WTC11 (cell line): ENCODE data around the gene RD3L. TPM values are rescaled to one million over a fixed set of nuclear protein-coding genes. Genes with fewer than 3 reads are reported as not detected.

ENCODE experiments used
- ATAC-seq: fragments of 200-7000 bp; cut with Tn5 transposase; 2 replicates; pipeline ENCODE4 v1.10.0; 2021; ENCODE audit warnings: mild to moderate bottlenecking, moderate library complexity
- CTCF ChIA-PET: fragments of 300-600 bp; sonication (Branson Sonifier 250); formaldehyde crosslinking; loops from one replicate; lab custom pipeline; 2021; ENCODE audit warnings: antibody characterized with exemption; lab: Charles Lee
- POLR2A ChIA-PET: fragments of 350-600 bp; sonication (Branson Sonifier 250); formaldehyde crosslinking; loops from one replicate; lab custom pipeline; 2021; ENCODE audit warnings: antibody characterized with exemption; lab: Charles Lee
- DNase-seq: peaks from one replicate; pipeline ENCODE4 v3.0.0; 2021; ENCODE audit warnings: low spot score
- H3K27ac Mint-ChIP-seq: 2 replicates; pipeline ENCODE4 v1.8.0; 2021; ENCODE audit warnings: mixed read lengths
- H3K27me3 Mint-ChIP-seq: 2 replicates; pipeline ENCODE4 v1.8.0; 2021; ENCODE audit warnings: low read depth, mild to moderate bottlenecking, moderate library complexity, mixed read lengths
- H3K36me3 Mint-ChIP-seq: 2 replicates; pipeline ENCODE4 v1.8.0; 2021; ENCODE audit warnings: mixed read lengths
- H3K4me1 Mint-ChIP-seq: 2 replicates; pipeline ENCODE4 v1.8.0; 2022; ENCODE audit warnings: mixed read lengths
- H3K4me3 Mint-ChIP-seq: 2 replicates; pipeline ENCODE4 v1.8.0; 2021; ENCODE audit warnings: mild to moderate bottlenecking, moderate library complexity, mixed read lengths
- H3K9me3 Mint-ChIP-seq: 2 replicates; pipeline ENCODE4 v1.8.0; 2021; ENCODE audit warnings: mixed read lengths
- CBFB ChIP-seq: sonication (generic); formaldehyde crosslinking; IDR thresholded peaks from 2 replicates; pipeline ENCODE4 v1.8.1; 2022; ENCODE audit warnings: mild to moderate bottlenecking, low read depth, missing genetic modification reagents
- FOXJ3 ChIP-seq: sonication (generic); formaldehyde crosslinking; IDR thresholded peaks from 2 replicates; pipeline ENCODE4 v1.9.0; 2021; ENCODE audit warnings: missing genetic modification reagents, mild to moderate bottlenecking, borderline replicate concordance
- FOXK1 ChIP-seq: sonication (generic); formaldehyde crosslinking; IDR thresholded peaks from 2 replicates; pipeline ENCODE4 v1.8.0; 2022; ENCODE audit warnings: mild to moderate bottlenecking, moderate library complexity, missing genetic modification reagents
- MXD4 ChIP-seq: fragments of 250-450 bp; sonication (Bioruptor Pico); IDR thresholded peaks from 2 replicates; pipeline ENCODE4 v1.8.0; 2021; ENCODE audit warnings: mild to moderate bottlenecking, moderate library complexity, borderline replicate concordance
- MYBL2 ChIP-seq: sonication (generic); formaldehyde crosslinking; IDR thresholded peaks from 2 replicates; pipeline ENCODE4 v1.8.1; 2023; ENCODE audit warnings: mild to moderate bottlenecking, moderate library complexity, missing genetic modification reagents
- RELA ChIP-seq: sonication (generic); formaldehyde crosslinking; IDR thresholded peaks from 2 replicates; pipeline ENCODE4 v1.8.1; 2022; ENCODE audit warnings: missing genetic modification reagents, mild to moderate bottlenecking, borderline replicate concordance
- RORB ChIP-seq: fragments of 250-450 bp; sonication (Bioruptor Pico); IDR thresholded peaks from 2 replicates; pipeline ENCODE4 v1.9.0; 2021; ENCODE audit warnings: mild to moderate bottlenecking
- SP1 ChIP-seq: sonication (generic); formaldehyde crosslinking; conservative IDR thresholded peaks from 2 replicates; pipeline ENCODE4 v1.8.1; 2022; ENCODE audit warnings: missing genetic modification reagents
- ZNF121 ChIP-seq: sonication (generic); formaldehyde crosslinking; IDR thresholded peaks from 2 replicates; pipeline ENCODE4 v1.8.0; 2023; ENCODE audit warnings: missing genetic modification reagents
- ZNF396 ChIP-seq: fragments of 250-450 bp; sonication (Bioruptor Pico); IDR thresholded peaks from 2 replicates; pipeline ENCODE4 v1.8.0; 2021; ENCODE audit warnings: mild to moderate bottlenecking, moderate library complexity, borderline replicate concordance
- total RNA-seq: library from RNA; stranded (reverse); gene quantifications from 3 replicates; pipeline ENCODE4 v1.2.3, GENCODE V29; 2021
- TF ChIP-seq, protein P1 (sequence below): fragments of 250-450 bp; sonication (Bioruptor Pico); conservative IDR thresholded peaks from 2 replicates; pipeline ENCODE4 v1.9.0; 2021; ENCODE audit warnings: mild to moderate bottlenecking
- TF ChIP-seq, protein P2 (sequence below): sonication (generic); formaldehyde crosslinking; IDR thresholded peaks from 2 replicates; pipeline ENCODE4 v1.8.1; 2022; ENCODE audit warnings: low read depth, missing genetic modification reagents, borderline replicate concordance
- TF ChIP-seq, protein P3 (sequence below): fragments of 250-450 bp; sonication (Bioruptor Pico); IDR thresholded peaks from 2 replicates; pipeline ENCODE4 v1.9.0; 2021; ENCODE audit warnings: mild to moderate bottlenecking
- TF ChIP-seq, protein P4 (sequence below): sonication (generic); formaldehyde crosslinking; IDR thresholded peaks from 2 replicates; pipeline ENCODE4 v1.8.1; 2023; ENCODE audit warnings: mild to moderate bottlenecking, missing genetic modification reagents, borderline replicate concordance
- TF ChIP-seq, protein P5 (sequence below): sonication (generic); formaldehyde crosslinking; IDR thresholded peaks from 2 replicates; pipeline ENCODE4 v1.8.1; 2023; ENCODE audit warnings: mild to moderate bottlenecking, moderate library complexity, missing genetic modification reagents
- TF ChIP-seq, protein P6 (sequence below): sonication (generic); formaldehyde crosslinking; IDR thresholded peaks from 2 replicates; pipeline ENCODE4 v1.8.0; 2022; ENCODE audit warnings: mild to moderate bottlenecking, missing genetic modification reagents
- TF ChIP-seq, protein P7 (sequence below): sonication (generic); formaldehyde crosslinking; IDR thresholded peaks from 2 replicates; pipeline ENCODE4 v1.8.1; 2022; ENCODE audit warnings: mild to moderate bottlenecking, missing genetic modification reagents, moderate library complexity, borderline replicate concordance
- TF ChIP-seq, protein P8 (sequence below): sonication (generic); formaldehyde crosslinking; IDR thresholded peaks from 2 replicates; pipeline ENCODE4 v1.8.1; 2023; ENCODE audit warnings: mild to moderate bottlenecking, missing genetic modification reagents, moderate library complexity

The RD3L gene
- total RNA-seq, 1 experiment from 2014 or later, result not detected

DNA sequence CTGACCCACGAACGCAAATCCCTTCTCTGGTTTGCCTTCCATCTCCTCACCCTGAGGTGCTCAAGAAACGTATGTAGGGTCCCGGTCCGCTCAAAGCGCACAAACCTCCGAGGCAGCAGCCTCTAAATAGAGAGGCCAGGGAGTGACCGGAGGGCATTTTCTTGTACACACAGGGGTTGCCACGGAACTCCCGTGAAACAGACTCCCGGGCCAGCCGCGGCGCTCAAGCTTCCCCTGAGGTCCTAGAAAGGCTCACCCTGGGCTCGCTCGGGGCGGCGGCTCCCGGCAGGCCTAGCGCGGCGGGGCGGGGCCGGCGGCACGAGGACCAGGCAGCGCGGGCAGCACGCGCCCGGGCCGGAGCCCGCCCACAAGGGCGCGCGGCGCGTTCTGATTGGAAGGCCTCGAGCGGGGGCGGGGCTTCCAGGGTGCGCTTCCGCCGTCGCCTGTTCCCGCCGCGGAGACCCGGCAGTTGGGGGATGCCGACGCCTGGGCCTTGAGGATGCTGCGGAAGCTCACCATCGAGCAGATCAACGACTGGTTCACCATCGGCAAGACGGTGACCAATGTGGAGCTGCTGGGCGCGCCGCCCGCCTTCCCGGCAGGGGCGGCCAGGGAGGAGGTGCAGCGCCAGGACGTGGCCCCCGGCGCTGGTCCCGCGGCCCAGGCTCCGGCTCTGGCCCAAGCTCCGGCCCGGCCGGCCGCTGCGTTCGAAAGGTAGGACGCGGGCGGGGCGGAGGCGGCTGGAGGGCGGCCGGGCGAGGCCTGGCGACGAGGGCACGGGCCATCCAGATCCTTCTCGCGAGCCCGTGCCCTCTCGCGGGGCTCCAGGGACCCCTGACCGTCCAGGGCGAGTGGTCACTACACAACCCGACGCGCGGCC, 14.1 kb downstream of the RD3L start, which contains the start of gene TDRD9 (continued):
- TF ChIP-seq, protein P1, sequence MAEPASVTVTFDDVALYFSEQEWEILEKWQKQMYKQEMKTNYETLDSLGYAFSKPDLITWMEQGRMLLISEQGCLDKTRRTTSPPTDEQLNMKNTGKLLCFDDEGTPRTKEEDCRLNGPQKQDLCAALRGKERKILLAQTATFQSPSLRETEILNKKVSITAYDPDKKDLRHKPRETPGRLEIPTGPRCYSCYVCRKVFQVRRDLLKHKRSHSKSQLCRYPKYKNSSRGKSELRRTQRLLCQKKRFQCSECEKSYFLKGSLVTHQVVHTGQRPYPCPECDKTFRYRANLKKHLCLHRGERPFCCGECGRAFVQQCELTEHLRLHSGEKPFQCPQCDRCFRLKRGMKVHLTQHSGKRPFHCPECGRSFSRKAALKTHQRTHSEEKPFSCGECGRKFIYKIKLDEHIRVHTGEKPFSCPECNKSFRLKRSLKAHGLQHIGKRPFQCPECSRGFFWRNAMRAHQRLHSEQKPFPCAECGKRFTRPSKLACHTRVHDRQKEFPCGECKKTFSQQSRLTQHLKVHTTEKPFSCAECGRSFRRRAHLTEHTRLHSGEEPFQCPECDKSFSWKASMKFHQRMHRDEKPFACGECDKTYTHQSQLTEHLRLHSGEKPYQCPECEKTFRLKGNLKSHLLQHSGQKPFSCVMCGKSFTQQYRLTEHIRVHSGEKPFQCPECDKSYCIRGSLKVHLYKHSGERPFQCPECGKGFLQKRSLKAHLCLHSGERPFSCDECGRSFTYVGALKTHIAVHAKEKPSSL (CRISPR knock-in tag), result no peak
- TF ChIP-seq MYBL2 (CRISPR knock-in tag) (no peak), ZNF396 (CRISPR knock-in tag) (no peak), MXD4 (CRISPR knock-in tag) (no peak)
- TF ChIP-seq, protein P2, sequence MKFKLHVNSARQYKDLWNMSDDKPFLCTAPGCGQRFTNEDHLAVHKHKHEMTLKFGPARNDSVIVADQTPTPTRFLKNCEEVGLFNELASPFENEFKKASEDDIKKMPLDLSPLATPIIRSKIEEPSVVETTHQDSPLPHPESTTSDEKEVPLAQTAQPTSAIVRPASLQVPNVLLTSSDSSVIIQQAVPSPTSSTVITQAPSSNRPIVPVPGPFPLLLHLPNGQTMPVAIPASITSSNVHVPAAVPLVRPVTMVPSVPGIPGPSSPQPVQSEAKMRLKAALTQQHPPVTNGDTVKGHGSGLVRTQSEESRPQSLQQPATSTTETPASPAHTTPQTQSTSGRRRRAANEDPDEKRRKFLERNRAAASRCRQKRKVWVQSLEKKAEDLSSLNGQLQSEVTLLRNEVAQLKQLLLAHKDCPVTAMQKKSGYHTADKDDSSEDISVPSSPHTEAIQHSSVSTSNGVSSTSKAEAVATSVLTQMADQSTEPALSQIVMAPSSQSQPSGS, result no peak
- TF ChIP-seq, protein P3, sequence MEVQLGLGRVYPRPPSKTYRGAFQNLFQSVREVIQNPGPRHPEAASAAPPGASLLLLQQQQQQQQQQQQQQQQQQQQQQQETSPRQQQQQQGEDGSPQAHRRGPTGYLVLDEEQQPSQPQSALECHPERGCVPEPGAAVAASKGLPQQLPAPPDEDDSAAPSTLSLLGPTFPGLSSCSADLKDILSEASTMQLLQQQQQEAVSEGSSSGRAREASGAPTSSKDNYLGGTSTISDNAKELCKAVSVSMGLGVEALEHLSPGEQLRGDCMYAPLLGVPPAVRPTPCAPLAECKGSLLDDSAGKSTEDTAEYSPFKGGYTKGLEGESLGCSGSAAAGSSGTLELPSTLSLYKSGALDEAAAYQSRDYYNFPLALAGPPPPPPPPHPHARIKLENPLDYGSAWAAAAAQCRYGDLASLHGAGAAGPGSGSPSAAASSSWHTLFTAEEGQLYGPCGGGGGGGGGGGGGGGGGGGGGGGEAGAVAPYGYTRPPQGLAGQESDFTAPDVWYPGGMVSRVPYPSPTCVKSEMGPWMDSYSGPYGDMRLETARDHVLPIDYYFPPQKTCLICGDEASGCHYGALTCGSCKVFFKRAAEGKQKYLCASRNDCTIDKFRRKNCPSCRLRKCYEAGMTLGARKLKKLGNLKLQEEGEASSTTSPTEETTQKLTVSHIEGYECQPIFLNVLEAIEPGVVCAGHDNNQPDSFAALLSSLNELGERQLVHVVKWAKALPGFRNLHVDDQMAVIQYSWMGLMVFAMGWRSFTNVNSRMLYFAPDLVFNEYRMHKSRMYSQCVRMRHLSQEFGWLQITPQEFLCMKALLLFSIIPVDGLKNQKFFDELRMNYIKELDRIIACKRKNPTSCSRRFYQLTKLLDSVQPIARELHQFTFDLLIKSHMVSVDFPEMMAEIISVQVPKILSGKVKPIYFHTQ, result no peak

DNA sequence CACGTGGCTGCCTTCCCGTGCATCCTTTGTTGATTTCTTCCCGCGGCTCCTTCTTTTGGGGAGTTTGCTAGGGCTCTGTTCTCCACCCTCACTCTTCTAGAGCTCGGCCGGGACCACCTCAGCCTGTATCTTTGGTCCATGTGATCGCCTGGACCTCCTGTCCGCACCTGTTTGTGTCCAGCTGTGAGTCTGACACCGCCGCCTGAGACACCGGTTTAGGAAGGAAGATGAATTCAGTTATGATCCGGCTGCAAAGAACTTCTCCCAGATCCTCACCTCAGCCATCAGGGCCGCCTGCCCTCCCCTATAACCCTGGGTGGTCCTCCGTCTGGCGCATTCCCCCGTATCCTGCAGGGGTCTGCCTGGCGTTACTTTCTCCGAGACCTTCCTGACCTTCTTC, 14.8 kb downstream of the RD3L start:
- Mint-ChIP-seq H3K9me3 (no peaks in the 10 kb centered on the region), H3K36me3 (no peaks in the 10 kb centered on the region), H3K4me3 (no peak overlapping the region), H3K27ac (no peak overlapping the region), H3K27me3 (no peaks in the 10 kb centered on the region; the same call in 1 of the 2 replicates), H3K4me1 (peaks cover 4% of the 10 kb centered on the region; the same call in 1 of the 2 replicates)
- DNase-seq, result no peak
- ATAC-seq, result no peak
- ChIA-PET POLR2A (no interaction called here), CTCF (no interaction called here)
- TF ChIP-seq, protein P4, sequence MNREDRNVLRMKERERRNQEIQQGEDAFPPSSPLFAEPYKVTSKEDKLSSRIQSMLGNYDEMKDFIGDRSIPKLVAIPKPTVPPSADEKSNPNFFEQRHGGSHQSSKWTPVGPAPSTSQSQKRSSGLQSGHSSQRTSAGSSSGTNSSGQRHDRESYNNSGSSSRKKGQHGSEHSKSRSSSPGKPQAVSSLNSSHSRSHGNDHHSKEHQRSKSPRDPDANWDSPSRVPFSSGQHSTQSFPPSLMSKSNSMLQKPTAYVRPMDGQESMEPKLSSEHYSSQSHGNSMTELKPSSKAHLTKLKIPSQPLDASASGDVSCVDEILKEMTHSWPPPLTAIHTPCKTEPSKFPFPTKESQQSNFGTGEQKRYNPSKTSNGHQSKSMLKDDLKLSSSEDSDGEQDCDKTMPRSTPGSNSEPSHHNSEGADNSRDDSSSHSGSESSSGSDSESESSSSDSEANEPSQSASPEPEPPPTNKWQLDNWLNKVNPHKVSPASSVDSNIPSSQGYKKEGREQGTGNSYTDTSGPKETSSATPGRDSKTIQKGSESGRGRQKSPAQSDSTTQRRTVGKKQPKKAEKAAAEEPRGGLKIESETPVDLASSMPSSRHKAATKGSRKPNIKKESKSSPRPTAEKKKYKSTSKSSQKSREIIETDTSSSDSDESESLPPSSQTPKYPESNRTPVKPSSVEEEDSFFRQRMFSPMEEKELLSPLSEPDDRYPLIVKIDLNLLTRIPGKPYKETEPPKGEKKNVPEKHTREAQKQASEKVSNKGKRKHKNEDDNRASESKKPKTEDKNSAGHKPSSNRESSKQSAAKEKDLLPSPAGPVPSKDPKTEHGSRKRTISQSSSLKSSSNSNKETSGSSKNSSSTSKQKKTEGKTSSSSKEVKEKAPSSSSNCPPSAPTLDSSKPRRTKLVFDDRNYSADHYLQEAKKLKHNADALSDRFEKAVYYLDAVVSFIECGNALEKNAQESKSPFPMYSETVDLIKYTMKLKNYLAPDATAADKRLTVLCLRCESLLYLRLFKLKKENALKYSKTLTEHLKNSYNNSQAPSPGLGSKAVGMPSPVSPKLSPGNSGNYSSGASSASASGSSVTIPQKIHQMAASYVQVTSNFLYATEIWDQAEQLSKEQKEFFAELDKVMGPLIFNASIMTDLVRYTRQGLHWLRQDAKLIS (CRISPR knock-in tag), result no peak
- TF ChIP-seq FOXJ3 (CRISPR knock-in tag) (no peak), RORB (CRISPR knock-in tag) (no peak), FOXK1 (CRISPR knock-in tag) (no peak), CBFB (CRISPR knock-in tag) (no peak), ZNF121 (CRISPR knock-in tag) (no peak), RELA (CRISPR knock-in tag) (no peak), SP1 (no peak)
- TF ChIP-seq, protein P5, sequence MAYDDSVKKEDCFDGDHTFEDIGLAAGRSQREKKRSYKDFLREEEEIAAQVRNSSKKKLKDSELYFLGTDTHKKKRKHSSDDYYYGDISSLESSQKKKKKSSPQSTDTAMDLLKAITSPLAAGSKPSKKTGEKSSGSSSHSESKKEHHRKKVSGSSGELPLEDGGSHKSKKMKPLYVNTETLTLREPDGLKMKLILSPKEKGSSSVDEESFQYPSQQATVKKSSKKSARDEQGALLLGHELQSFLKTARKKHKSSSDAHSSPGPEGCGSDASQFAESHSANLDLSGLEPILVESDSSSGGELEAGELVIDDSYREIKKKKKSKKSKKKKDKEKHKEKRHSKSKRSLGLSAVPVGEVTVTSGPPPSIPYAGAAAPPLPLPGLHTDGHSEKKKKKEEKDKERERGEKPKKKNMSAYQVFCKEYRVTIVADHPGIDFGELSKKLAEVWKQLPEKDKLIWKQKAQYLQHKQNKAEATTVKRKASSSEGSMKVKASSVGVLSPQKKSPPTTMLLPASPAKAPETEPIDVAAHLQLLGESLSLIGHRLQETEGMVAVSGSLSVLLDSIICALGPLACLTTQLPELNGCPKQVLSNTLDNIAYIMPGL, result no peak
- TF ChIP-seq, protein P6, sequence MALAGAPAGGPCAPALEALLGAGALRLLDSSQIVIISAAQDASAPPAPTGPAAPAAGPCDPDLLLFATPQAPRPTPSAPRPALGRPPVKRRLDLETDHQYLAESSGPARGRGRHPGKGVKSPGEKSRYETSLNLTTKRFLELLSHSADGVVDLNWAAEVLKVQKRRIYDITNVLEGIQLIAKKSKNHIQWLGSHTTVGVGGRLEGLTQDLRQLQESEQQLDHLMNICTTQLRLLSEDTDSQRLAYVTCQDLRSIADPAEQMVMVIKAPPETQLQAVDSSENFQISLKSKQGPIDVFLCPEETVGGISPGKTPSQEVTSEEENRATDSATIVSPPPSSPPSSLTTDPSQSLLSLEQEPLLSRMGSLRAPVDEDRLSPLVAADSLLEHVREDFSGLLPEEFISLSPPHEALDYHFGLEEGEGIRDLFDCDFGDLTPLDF (CRISPR knock-in tag), result no peak
- TF ChIP-seq, protein P7, sequence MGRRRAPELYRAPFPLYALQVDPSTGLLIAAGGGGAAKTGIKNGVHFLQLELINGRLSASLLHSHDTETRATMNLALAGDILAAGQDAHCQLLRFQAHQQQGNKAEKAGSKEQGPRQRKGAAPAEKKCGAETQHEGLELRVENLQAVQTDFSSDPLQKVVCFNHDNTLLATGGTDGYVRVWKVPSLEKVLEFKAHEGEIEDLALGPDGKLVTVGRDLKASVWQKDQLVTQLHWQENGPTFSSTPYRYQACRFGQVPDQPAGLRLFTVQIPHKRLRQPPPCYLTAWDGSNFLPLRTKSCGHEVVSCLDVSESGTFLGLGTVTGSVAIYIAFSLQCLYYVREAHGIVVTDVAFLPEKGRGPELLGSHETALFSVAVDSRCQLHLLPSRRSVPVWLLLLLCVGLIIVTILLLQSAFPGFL (CRISPR knock-in tag), result no peak
- TF ChIP-seq, protein P8, sequence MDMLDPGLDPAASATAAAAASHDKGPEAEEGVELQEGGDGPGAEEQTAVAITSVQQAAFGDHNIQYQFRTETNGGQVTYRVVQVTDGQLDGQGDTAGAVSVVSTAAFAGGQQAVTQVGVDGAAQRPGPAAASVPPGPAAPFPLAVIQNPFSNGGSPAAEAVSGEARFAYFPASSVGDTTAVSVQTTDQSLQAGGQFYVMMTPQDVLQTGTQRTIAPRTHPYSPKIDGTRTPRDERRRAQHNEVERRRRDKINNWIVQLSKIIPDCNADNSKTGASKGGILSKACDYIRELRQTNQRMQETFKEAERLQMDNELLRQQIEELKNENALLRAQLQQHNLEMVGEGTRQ (CRISPR knock-in tag), result no peak
